K562 (cell line): ENCODE data around the gene DNAAF3. TPM values are rescaled to one million over a fixed set of nuclear protein-coding genes. Genes with fewer than 3 reads are reported as not detected.

Experiments
- ARID3A ChIP-seq: IDR thresholded peaks from 2 replicates; pipeline ENCODE4 v1.6.1; 2012; ENCODE audit warnings: low read depth, low read length, improper control_type of control experiment, borderline replicate concordance
- CBX1 ChIP-seq: sonication (generic); IDR thresholded peaks from 2 replicates; pipeline ENCODE4 v1.6.1; 2016; ENCODE audit warnings: antibody characterized with exemption, low read depth, mild to moderate bottlenecking
- GABPA ChIP-seq: fragments of 200-800 bp; sonication (Bioruptor generic); conservative IDR thresholded peaks from 2 replicates; pipeline ENCODE4 v1.6.1; 2016; ENCODE audit warnings: low read depth, missing genetic modification characterization, missing compliant biosample characterization
- JUND ChIP-seq, 2 experiments: IDR thresholded peaks; 2 replicates in 1 of 2; 3 replicates in 1 of 2; pipeline ENCODE4 v1.6.1; 2011; ENCODE audit warnings: borderline replicate concordance in 2 of 2, low read depth in 2 of 2, low read length in 2 of 2, improper control_type of control experiment in 1 of 2, missing biosample characterization in 1 of 2, missing genetic modification characterization in 1 of 2, missing genetic modification reagents in 1 of 2
- MCM3 ChIP-seq: fragments of 450-650 bp; IDR thresholded peaks from 2 replicates; pipeline ENCODE4 v1.6.1; 2016
- MCM5 ChIP-seq: fragments of 450-650 bp; IDR thresholded peaks from 2 replicates; pipeline ENCODE4 v1.6.1; 2016; ENCODE audit warnings: low read depth
- SLC30A9 ChIP-seq: fragments of 250-450 bp; sonication (Bioruptor Pico); IDR thresholded peaks from 2 replicates; pipeline ENCODE4 v1.8.0; 2022; ENCODE audit warnings: mild to moderate bottlenecking, moderate library complexity
- SRSF1 ChIP-seq: fragments of 200-400 bp; formaldehyde crosslinking; IDR thresholded peaks from 2 replicates; pipeline ENCODE4 v1.6.1; 2017; ENCODE audit warnings: mild to moderate bottlenecking, low read depth, low read length, moderate library complexity
- TEAD1 ChIP-seq, 2 experiments: fragments of 450-650 bp in 1 of 2; sonication (generic) in 1 of 2; formaldehyde crosslinking; IDR thresholded peaks; 2 replicates each; pipeline versions ENCODE4 v1.4.0 to v1.8.0; 2020 to 2022; ENCODE audit warnings: mild to moderate bottlenecking in 2 of 2, missing genetic modification reagents in 1 of 2
- TFAM ChIP-seq: fragments of 250-450 bp; sonication (Bioruptor Pico); conservative IDR thresholded peaks from 2 replicates; pipeline ENCODE4 v1.5.0; 2021; ENCODE audit warnings: mild to moderate bottlenecking, moderate library complexity
- ZBTB11 ChIP-seq, 3 experiments: fragments of 200-800 bp in 1 of 3; fragments of 250-450 bp in 1 of 3; fragments of 450-650 bp in 1 of 3; sonication (Bioruptor Pico) in 1 of 3; sonication (Bioruptor generic) in 1 of 3; formaldehyde crosslinking in 1 of 3; IDR thresholded peaks; 2 replicates each; pipeline versions ENCODE4 v1.6.1 to v1.8.0; 2016 to 2022; ENCODE audit warnings: mild to moderate bottlenecking in 2 of 3, missing genetic modification characterization in 2 of 3, missing compliant biosample characterization in 1 of 3, moderate library complexity in 1 of 3
- ZNF57 ChIP-seq: fragments of 450-650 bp; formaldehyde crosslinking; IDR thresholded peaks from 2 replicates; pipeline ENCODE4 v1.4.0; 2020; ENCODE audit warnings: mild to moderate bottlenecking, moderate library complexity
- polyA plus RNA-seq, 8 experiments: library from polyadenylated mRNA; depleted of rRNA in 4 of 8; stranded (reverse) in 5 of 8; unstranded in 3 of 8; fragments of >200 nt; fragmentation: Nextera tagmentation in 2 of 8; fragmentation: Illumina TruSeq in 1 of 8; extraction: Ambion mirVana in 2 of 8; extraction: Trizol in 1 of 8; gene quantifications; 2 replicates each; pipeline versions ENCODE4 v1.2.1 to v1.2.3, GENCODE V29; 2011 to 2014; ENCODE audit warnings: inconsistent platforms in 1 of 8, missing spikeins in 1 of 8
- total RNA-seq, 7 experiments: library from RNA; depleted of rRNA in 6 of 7; stranded (reverse); fragments of >200 nt in 6 of 7; fragmentation: Illumina TruSeq in 2 of 7; extraction: Trizol in 2 of 7; gene quantifications; 2 replicates each; pipeline versions ENCODE4 v1.2.1 to v1.2.3, GENCODE V29; 2011 to 2021; ENCODE audit warnings: low replicate concordance in 1 of 7
- TF ChIP-seq, protein P1 (sequence below): fragments of 150-350 bp; IDR thresholded peaks from 2 replicates; pipeline ENCODE4 v1.6.1; 2014; ENCODE audit warnings: low read depth, mild to moderate bottlenecking, low read length, borderline replicate concordance
- TF ChIP-seq, protein P2 (sequence below): IDR thresholded peaks from 2 replicates; pipeline ENCODE4 v1.6.1; 2016; ENCODE audit warnings: missing genetic modification characterization, missing compliant biosample characterization

DNAAF3 gene
- total and polyA plus RNA-seq, 9 of the 15 experiments (the other 6 are each of a cell fraction or from before 2014, with no cell fraction given): 21.6 to 61.5 (median 43.0) TPM

DNA sequence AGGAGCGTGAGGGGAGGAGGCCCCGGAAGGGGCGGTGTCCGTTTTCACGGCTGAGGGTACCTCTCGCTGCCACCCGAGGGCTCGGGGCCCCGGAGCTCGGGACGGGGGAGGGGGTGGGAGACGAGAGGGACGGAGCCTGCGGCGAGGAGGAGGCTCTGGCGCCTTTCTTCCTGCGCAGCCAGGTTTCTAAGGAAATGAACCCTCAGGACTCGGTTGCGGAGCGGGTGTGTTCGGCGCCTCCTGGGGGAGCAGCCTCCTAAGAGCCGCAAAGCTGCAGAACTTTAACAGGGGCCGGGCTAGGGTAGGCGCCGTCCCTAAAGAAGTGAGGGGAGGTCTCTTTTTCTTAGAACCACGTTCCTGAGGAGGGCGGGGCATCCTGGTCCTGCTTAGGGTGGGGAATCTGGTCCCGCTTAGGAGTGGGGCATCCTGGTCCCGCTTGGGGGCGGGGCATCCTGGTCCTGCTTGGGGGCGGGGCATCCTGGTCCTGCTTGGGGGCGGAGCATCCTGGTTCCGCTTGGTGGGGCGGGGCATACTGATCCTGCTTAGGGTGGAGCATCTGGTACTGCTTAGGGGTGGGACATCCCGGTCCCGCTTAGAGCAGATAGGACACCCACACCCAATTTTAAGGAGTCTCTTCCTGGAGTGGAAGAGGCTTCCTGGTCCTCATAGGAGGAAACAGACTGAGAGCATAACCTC is 7.4 kb upstream of the DNAAF3 start (continued):
- TF ChIP-seq ARID3A: no peak
- TF ChIP-seq MCM5: no peak
- no peak for TF ChIP-seq TFAM (CRISPR knock-in tag)
- TF ChIP-seq CBX1: no peak
- TF ChIP-seq GABPA (tag): peak; percentile 51; the same call in 1 of the 2 replicates
- TF ChIP-seq ZBTB11 (CRISPR knock-in tag; IDR thresholded peaks at IDR 0.05): no peak
- TF ChIP-seq, protein P1, sequence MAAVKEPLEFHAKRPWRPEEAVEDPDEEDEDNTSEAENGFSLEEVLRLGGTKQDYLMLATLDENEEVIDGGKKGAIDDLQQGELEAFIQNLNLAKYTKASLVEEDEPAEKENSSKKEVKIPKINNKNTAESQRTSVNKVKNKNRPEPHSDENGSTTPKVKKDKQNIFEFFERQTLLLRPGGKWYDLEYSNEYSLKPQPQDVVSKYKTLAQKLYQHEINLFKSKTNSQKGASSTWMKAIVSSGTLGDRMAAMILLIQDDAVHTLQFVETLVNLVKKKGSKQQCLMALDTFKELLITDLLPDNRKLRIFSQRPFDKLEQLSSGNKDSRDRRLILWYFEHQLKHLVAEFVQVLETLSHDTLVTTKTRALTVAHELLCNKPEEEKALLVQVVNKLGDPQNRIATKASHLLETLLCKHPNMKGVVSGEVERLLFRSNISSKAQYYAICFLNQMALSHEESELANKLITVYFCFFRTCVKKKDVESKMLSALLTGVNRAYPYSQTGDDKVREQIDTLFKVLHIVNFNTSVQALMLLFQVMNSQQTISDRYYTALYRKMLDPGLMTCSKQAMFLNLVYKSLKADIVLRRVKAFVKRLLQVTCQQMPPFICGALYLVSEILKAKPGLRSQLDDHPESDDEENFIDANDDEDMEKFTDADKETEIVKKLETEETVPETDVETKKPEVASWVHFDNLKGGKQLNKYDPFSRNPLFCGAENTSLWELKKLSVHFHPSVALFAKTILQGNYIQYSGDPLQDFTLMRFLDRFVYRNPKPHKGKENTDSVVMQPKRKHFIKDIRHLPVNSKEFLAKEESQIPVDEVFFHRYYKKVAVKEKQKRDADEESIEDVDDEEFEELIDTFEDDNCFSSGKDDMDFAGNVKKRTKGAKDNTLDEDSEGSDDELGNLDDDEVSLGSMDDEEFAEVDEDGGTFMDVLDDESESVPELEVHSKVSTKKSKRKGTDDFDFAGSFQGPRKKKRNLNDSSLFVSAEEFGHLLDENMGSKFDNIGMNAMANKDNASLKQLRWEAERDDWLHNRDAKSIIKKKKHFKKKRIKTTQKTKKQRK: no peak
- TF ChIP-seq ZNF57 (CRISPR knock-in tag): no peak
- TF ChIP-seq SRSF1: no peak
- TF ChIP-seq MCM3: no peak
- TF ChIP-seq TEAD1 (CRISPR knock-in tag; IDR thresholded peaks at IDR 0.05): no peak
- TF ChIP-seq, protein P2, sequence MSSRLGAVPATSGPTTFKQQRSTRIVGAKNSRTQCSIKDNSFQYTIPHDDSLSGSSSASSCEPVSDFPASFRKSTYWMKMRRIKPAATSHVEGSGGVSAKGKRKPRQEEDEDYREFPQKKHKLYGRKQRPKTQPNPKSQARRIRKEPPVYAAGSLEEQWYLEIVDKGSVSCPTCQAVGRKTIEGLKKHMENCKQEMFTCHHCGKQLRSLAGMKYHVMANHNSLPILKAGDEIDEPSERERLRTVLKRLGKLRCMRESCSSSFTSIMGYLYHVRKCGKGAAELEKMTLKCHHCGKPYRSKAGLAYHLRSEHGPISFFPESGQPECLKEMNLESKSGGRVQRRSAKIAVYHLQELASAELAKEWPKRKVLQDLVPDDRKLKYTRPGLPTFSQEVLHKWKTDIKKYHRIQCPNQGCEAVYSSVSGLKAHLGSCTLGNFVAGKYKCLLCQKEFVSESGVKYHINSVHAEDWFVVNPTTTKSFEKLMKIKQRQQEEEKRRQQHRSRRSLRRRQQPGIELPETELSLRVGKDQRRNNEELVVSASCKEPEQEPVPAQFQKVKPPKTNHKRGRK: no peak
- TF ChIP-seq SLC30A9 (CRISPR knock-in tag): no peak
- no peak for TF ChIP-seq JUND (IDR thresholded peaks at IDR 0.05; ENCODE audit: borderline replicate concordance, low read depth, low read length)
- TF ChIP-seq JUND (tag; IDR thresholded peaks at IDR 0.05; ENCODE audit: borderline replicate concordance, low read depth, low read length): no peak
